ENCODE results near the gene AZIN2. TPM values are rescaled to one million over a fixed set of nuclear protein-coding genes. Genes with fewer than 3 reads are reported as not detected.
A peak's percentile ranks its signal among the peaks of the same experiment; 100 is the strongest.

AZIN2 gene
- total RNA-seq, 3 donors from 2014 or later = 1.9 to 11.8 (median 7.9) TPM

- DNase-seq (ENCODE audit: low spot score in 2 of 2) = no peak
- peaks cover 0 to 16% of the 10 kb centered on the region in 2 donors for H3K4me1 ChIP-seq
- no peaks in the 10 kb centered on the region for H3K27me3 ChIP-seq
- no peaks in the 10 kb centered on the region for H3K9me3 ChIP-seq
- no peak overlapping the region for H3K27ac ChIP-seq
- H3K36me3 ChIP-seq = no peaks in the 10 kb centered on the region
- H3K4me3 ChIP-seq = no peak overlapping the region
- intact Hi-C loops (cut with DNase I; ENCODE audit: low total_unique reads) = no loop called here
- TF ChIP-seq POLR2A (IDR thresholded peaks at IDR 0.05) (no peak), CTCF (IDR thresholded peaks at IDR 0.05) (no peak), POLR2AphosphoS5 (IDR thresholded peaks at IDR 0.05) (no peak)
These were observed 66.5 kb downstream of the AZIN2 start for GRCh38 chr1:33147275-33147996.

- no peak for DNase-seq (ENCODE audit: low spot score in 2 of 2)
- intact Hi-C loops (cut with DNase I; ENCODE audit: low total_unique reads) = no loop called here
- no peak overlapping the region for H3K27ac ChIP-seq
- no peaks in the 10 kb centered on the region for H3K36me3 ChIP-seq
- no peaks in the 10 kb centered on the region for H3K9me3 ChIP-seq
- TF ChIP-seq POLR2A (IDR thresholded peaks at IDR 0.05) = no peak
- no peak for TF ChIP-seq CTCF (IDR thresholded peaks at IDR 0.05)
- TF ChIP-seq POLR2AphosphoS5 (IDR thresholded peaks at IDR 0.05) = no peak
- H3K4me3 ChIP-seq = no peak overlapping the region
- H3K27me3 ChIP-seq = no peaks in the 10 kb centered on the region
- H3K4me1 ChIP-seq = peaks cover 0 to 17% of the 10 kb centered on the region in 2 donors
These were observed 67.0 kb downstream of the AZIN2 start for GRCh38 chr1:33147997-33148314.

- Histone ChIP-seq H3K9me3 (no peaks in the 10 kb centered on the region), H3K27ac (no peak overlapping the region), H3K36me3 (no peaks in the 10 kb centered on the region), H3K4me1 (peaks cover 3 to 24% of the 10 kb centered on the region in 2 donors), H3K27me3 (no peaks in the 10 kb centered on the region), H3K4me3 (no peak overlapping the region)
- no peak for DNase-seq (ENCODE audit: low spot score in 2 of 2)
- intact Hi-C loops (cut with DNase I; ENCODE audit: low total_unique reads) = no loop called here
- TF ChIP-seq POLR2A (IDR thresholded peaks at IDR 0.05) (no peak), CTCF (IDR thresholded peaks at IDR 0.05) (no peak), POLR2AphosphoS5 (IDR thresholded peaks at IDR 0.05) (no peak)
These were observed 67.7 kb downstream of the AZIN2 start for GRCh38 chr1:33148615-33149014.

GRCh38 chr1:33149453-33150190, 68.7 kb downstream of the AZIN2 start:
- intact Hi-C loops (cut with DNase I; ENCODE audit: low total_unique reads) = no loop called here
- no peaks in the 10 kb centered on the region for H3K27me3 ChIP-seq
- DNase-seq (ENCODE audit: low spot score in 2 of 2) = peak; percentile 81 to 85
- H3K4me1 ChIP-seq = peaks cover 3 to 27% of the 10 kb centered on the region in 2 donors
- no peak overlapping the region for H3K4me3 ChIP-seq
- TF ChIP-seq CTCF (IDR thresholded peaks at IDR 0.05) = no peak
- no peak for TF ChIP-seq POLR2A (IDR thresholded peaks at IDR 0.05)
- peak in 2 of 3 donors; percentile 15 to 62 for TF ChIP-seq POLR2AphosphoS5 (IDR thresholded peaks at IDR 0.05)
- peak overlapping the region; percentile 75 to 83 for H3K27ac ChIP-seq
- H3K9me3 ChIP-seq = no peaks in the 10 kb centered on the region
- H3K36me3 ChIP-seq = no peaks in the 10 kb centered on the region

- intact Hi-C loops (cut with DNase I; ENCODE audit: low total_unique reads) = no loop called here
- Histone ChIP-seq H3K27me3 (no peaks in the 10 kb centered on the region), H3K4me3 (no peak overlapping the region), H3K36me3 (no peaks in the 10 kb centered on the region), H3K9me3 (no peaks in the 10 kb centered on the region), H3K27ac (peak overlapping the region; percentile 75 to 83), H3K4me1 (peaks cover 3 to 27% of the 10 kb centered on the region in 2 donors)
- DNase-seq (ENCODE audit: low spot score in 2 of 2) = no peak
- no peak for TF ChIP-seq POLR2AphosphoS5 (IDR thresholded peaks at IDR 0.05)
- TF ChIP-seq CTCF (IDR thresholded peaks at IDR 0.05) = no peak
- TF ChIP-seq POLR2A (IDR thresholded peaks at IDR 0.05) = no peak
These were observed 69.6 kb downstream of the AZIN2 start for GRCh38 chr1:33150522-33150921.
